SK-N-SH (cell line): ENCODE results near the gene RASSF8. TPM values are rescaled to one million over a fixed set of nuclear protein-coding genes. Genes with fewer than 3 reads are reported as not detected.

ENCODE experiments used
- CTCF ChIA-PET: fragments of 300-600, 350-600 bp; formaldehyde crosslinking; extraction: SDS; loops from one replicate; lab custom pipeline; 2021; lab: Yijun Ruan, JAX
- POLR2A ChIA-PET: fragments of 350-600 bp; sonication (Branson Sonifier 250); formaldehyde crosslinking; extraction: SDS; loops from one replicate; lab custom pipeline; 2020; ENCODE audit warnings: antibody characterized with exemption, inconsistent platforms; lab: Yijun Ruan, JAX
- DNase-seq: peaks from one replicate; pipeline ENCODE4 v3.0.0; 2012
- H2AFZ ChIP-seq: fragments of 200-600 bp; sonication (generic); 2 replicates; pipeline ENCODE4 v1.8.1; 2016; ENCODE audit warnings: antibody characterized with exemption, mild to moderate bottlenecking, low read depth
- H3F3A ChIP-seq: fragments of 200-600 bp; sonication (generic); replicated peaks from 2 replicates; pipeline ENCODE3; 2016; ENCODE audit warnings: antibody characterized with exemption, mild to moderate bottlenecking; ENCODE audit not compliant: insufficient read depth
- H3K27ac ChIP-seq, 2 experiments: fragments of 200-500 bp in 1 of 2; fragments of 200-600 bp in 1 of 2; sonication (Bioruptor generic) in 1 of 2; sonication (generic), shearing (Covaris generic) in 1 of 2; 2 replicates each; pipeline versions ENCODE4 v1.5.1 to v1.6.1; 2014 to 2016; ENCODE audit warnings: low read depth in 2 of 2, inconsistent platforms in 1 of 2, low read length in 1 of 2, mild to moderate bottlenecking in 1 of 2, mixed read lengths in 1 of 2
- H3K27me3 ChIP-seq: fragments of 200-600 bp; sonication (generic), shearing (Covaris generic); 2 replicates; pipeline ENCODE4 v1.6.1; 2016; ENCODE audit warnings: mixed run types; ENCODE audit not compliant: insufficient read depth
- H3K36me3 ChIP-seq, 2 experiments: fragments of 200-500 bp in 1 of 2; fragments of 200-600 bp in 1 of 2; sonication (Bioruptor generic) in 1 of 2; sonication (generic) in 1 of 2; replicated peaks in 1 of 2; 2 replicates each; pipeline versions ENCODE3 to v1.5.1; 2014 to 2016; ENCODE audit warnings: low read length in 1 of 2, mild to moderate bottlenecking in 1 of 2; ENCODE audit not compliant: insufficient read depth in 2 of 2, control insufficient read depth in 1 of 2
- H3K4me1 ChIP-seq, 2 experiments: fragments of 200-500 bp in 1 of 2; fragments of 200-600 bp in 1 of 2; sonication (Bioruptor generic) in 1 of 2; sonication (generic), shearing (Covaris generic) in 1 of 2; 2 replicates each; pipeline versions ENCODE4 v1.5.1 to v1.6.1; 2014 to 2016; ENCODE audit warnings: low read depth in 1 of 2, low read length in 1 of 2, mixed run types in 1 of 2; ENCODE audit not compliant: insufficient read depth in 2 of 2, control insufficient read depth in 1 of 2
- H3K4me2 ChIP-seq: fragments of 200-600 bp; sonication (generic), shearing (Covaris generic); 2 replicates; pipeline ENCODE4 v1.6.1; 2017; ENCODE audit warnings: mixed run types
- H3K4me3 ChIP-seq, 2 experiments: fragments of 200-500 bp in 1 of 2; fragments of 200-600 bp in 1 of 2; sonication (Bioruptor generic) in 1 of 2; sonication (generic), shearing (Covaris generic) in 1 of 2; 2 replicates each; pipeline versions ENCODE4 v1.5.1 to v1.8.1; 2014 to 2016; ENCODE audit warnings: low read depth in 2 of 2, inconsistent platforms in 1 of 2, low read length in 1 of 2, mild to moderate bottlenecking in 1 of 2, mixed read lengths in 1 of 2, moderate library complexity in 1 of 2
- H3K79me2 ChIP-seq: fragments of 200-600 bp; sonication (generic); 2 replicates; pipeline ENCODE4 v1.8.1; 2017; ENCODE audit warnings: mild to moderate bottlenecking; ENCODE audit not compliant: insufficient read depth
- H3K9ac ChIP-seq: fragments of 200-600 bp; sonication (generic); 2 replicates; pipeline ENCODE4 v1.6.1; 2017; ENCODE audit warnings: mixed run types
- H3K9me2 ChIP-seq: fragments of 200-600 bp; sonication (generic); 2 replicates; pipeline ENCODE4 v1.6.1; 2017; ENCODE audit warnings: mixed run types
- H3K9me3 ChIP-seq: fragments of 200-600 bp; sonication (generic); 2 replicates; pipeline ENCODE4 v1.6.1; 2017; ENCODE audit warnings: mixed run types, mild to moderate bottlenecking, moderate library complexity
- H4K20me1 ChIP-seq: fragments of 200-600 bp; sonication (generic); 2 replicates; pipeline ENCODE4 v1.6.1; 2017; ENCODE audit warnings: mild to moderate bottlenecking, mixed run types; ENCODE audit not compliant: insufficient read depth
- CHD2 ChIP-seq: fragments of 150-350 bp; IDR thresholded peaks from 2 replicates; pipeline ENCODE4 v1.6.1; 2018; ENCODE audit warnings: low read length; ENCODE audit not compliant: partially characterized antibody
- CTCF ChIP-seq: fragments of 200-600 bp; sonication (generic); IDR thresholded peaks from 2 replicates; pipeline ENCODE4 v1.6.1; 2017; ENCODE audit warnings: antibody characterized with exemption, mild to moderate bottlenecking, moderate library complexity
- ELF1 ChIP-seq: IDR thresholded peaks from 2 replicates; pipeline ENCODE4 v1.4.0; 2012
- GATA2 ChIP-seq: sonication (generic); formaldehyde crosslinking; IDR thresholded peaks from 2 replicates; pipeline ENCODE4 v1.5.0; 2020; ENCODE audit warnings: mild to moderate bottlenecking, missing genetic modification reagents
- JUND ChIP-seq: IDR thresholded peaks from 2 replicates; pipeline ENCODE4 v1.4.0; 2012
- MXI1 ChIP-seq: IDR thresholded peaks from 2 replicates; pipeline ENCODE4 v1.6.1; 2012; ENCODE audit warnings: mild to moderate bottlenecking, low read depth, low read length, improper control_type of control experiment
- POLR2AphosphoS5 ChIP-seq: IDR thresholded peaks from 2 replicates; pipeline ENCODE4 v1.6.1; 2012; ENCODE audit warnings: low read depth, low read length
- RCOR1 ChIP-seq: fragments of 150-350 bp; IDR thresholded peaks from 2 replicates; pipeline ENCODE4 v1.6.1; 2017; ENCODE audit warnings: antibody characterized with exemption, low read length
- RFX5 ChIP-seq: IDR thresholded peaks from 2 replicates; pipeline ENCODE4 v1.6.1; 2012; ENCODE audit warnings: mild to moderate bottlenecking, improper control_type of control experiment, low read length
- SIN3A ChIP-seq: IDR thresholded peaks from 2 replicates; pipeline ENCODE4 v1.6.1; 2012; ENCODE audit warnings: low read depth, mild to moderate bottlenecking, low read length, moderate library complexity, borderline replicate concordance
- SMC3 ChIP-seq: IDR thresholded peaks from 2 replicates; pipeline ENCODE4 v1.6.1; 2012; ENCODE audit warnings: low read depth, low read length, improper control_type of control experiment
- TAF1 ChIP-seq: IDR thresholded peaks from 2 replicates; pipeline ENCODE4 v1.6.1; 2012; ENCODE audit warnings: low read depth, mild to moderate bottlenecking, low read length, moderate library complexity, borderline replicate concordance
- TCF12 ChIP-seq: IDR thresholded peaks from 2 replicates; pipeline ENCODE4 v1.4.0; 2012
- TEAD4 ChIP-seq: IDR thresholded peaks from 2 replicates; pipeline ENCODE4 v1.4.0; 2012; ENCODE audit warnings: mild to moderate bottlenecking, borderline replicate concordance; ENCODE audit not compliant: insufficient read depth
- USF1 ChIP-seq: IDR thresholded peaks from 2 replicates; pipeline ENCODE4 v1.4.0; 2012; ENCODE audit warnings: low read depth, borderline replicate concordance
- USF2 ChIP-seq: fragments of 150-350 bp; IDR thresholded peaks from 2 replicates; pipeline ENCODE4 v1.6.1; 2017; ENCODE audit warnings: antibody characterized with exemption, low read length, low read depth, borderline replicate concordance
- YY1 ChIP-seq: IDR thresholded peaks from 2 replicates; pipeline ENCODE4 v1.4.0; 2012; ENCODE audit warnings: low read depth, mild to moderate bottlenecking
- WGBS: methylation state at CpG from one replicate; pipeline ENCODE4 v1.1.6; 2017; ENCODE audit warnings: low lambda C conversion rate; 5-methylcytosine and 5-hydroxymethylcytosine counted together
- polyA plus RNA-seq, 3 experiments: library from polyadenylated mRNA; depleted of rRNA; stranded (reverse); fragments of >200 nt; gene quantifications; 2 replicates each; pipeline ENCODE4 v1.2.3, GENCODE V29; 2012
- TF ChIP-seq, protein P1 (sequence below): IDR thresholded peaks from 2 replicates; pipeline ENCODE4; 2012

RASSF8 gene
- polyA plus RNA-seq, 1 of the 3 experiments (the other 2 are of a cell fraction), result 15.3 TPM

DNA sequence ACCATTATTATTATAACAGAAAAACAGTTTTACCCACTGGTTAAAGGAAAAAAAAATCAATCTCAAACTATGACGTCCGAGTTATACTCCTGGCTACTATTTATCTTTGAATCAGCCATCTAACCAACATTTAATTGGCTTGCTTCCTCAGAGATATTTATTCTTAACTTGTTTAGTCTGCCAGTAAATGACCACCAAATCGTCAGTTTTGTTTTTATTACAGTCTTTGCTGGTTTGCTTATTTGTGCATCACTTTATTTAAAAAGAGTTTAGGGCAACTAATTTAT is 71.2 kb downstream of the RASSF8 start:
- H3K9me2 ChIP-seq, result no peaks in the 10 kb centered on the region
- peak overlapping the region; percentile 34 to 54 for H3K27ac ChIP-seq
- H3K9me3 ChIP-seq, result no peaks in the 10 kb centered on the region
- no peak for TF ChIP-seq SIN3A
- TF ChIP-seq RFX5, result no peak
- no peak for TF ChIP-seq TAF1
- TF ChIP-seq RCOR1, result no peak
- no peak for TF ChIP-seq YY1
- peaks cover 0 to 3% of the 10 kb centered on the region in 2 experiments for H3K36me3 ChIP-seq
- H3K9ac ChIP-seq, result no peak overlapping the region; the same call in 1 of the 2 replicates
- no peak for DNase-seq
- no peak overlapping the region for H3K4me2 ChIP-seq
- H2AFZ ChIP-seq, result no peak overlapping the region
- H3K4me3 ChIP-seq, result no peak overlapping the region
- POLR2A ChIA-PET, result no interaction called here
- H3K4me1 ChIP-seq, result peaks cover 20 to 26% of the 10 kb centered on the region in 2 experiments; a peak in 3 of 4 replicates
- H3K79me2 ChIP-seq, result peaks cover 98% of the 10 kb centered on the region
- H4K20me1 ChIP-seq, result peaks cover 28% of the 10 kb centered on the region
- CTCF ChIA-PET, result interaction anchor here (0.5 to 2.0 kb wide), 15 partner anchors 9 to 590 kb away, joined by 3 to 18 read pairs (median 4); partner anchors contain the start of gene RASSF8
- no peaks in the 10 kb centered on the region for H3K27me3 ChIP-seq
- H3F3A ChIP-seq, result peaks cover 11% of the 10 kb centered on the region
- WGBS, result 60% methylated on average over 3 of the region's 3 CpGs

DNA sequence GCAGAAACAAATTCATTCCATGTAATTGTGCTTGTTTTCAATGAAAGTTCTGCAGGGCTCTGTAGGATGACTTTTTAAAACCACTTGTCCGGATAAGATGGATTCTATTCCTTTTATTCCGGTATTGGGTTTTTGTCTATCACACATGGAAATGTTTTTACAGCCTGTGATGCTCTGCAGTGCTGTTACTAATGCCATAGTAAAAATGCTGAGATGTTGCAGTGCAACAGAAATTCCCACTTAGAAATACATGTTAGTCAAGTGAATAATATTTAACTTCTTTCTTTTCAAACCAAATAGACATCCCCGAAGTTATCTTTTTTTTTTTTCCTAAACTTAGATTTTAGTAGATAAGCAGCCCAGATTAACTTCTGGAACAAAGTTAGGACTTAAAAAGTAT is 71.9 kb downstream of the RASSF8 start:
- H3F3A ChIP-seq, result peaks cover 11% of the 10 kb centered on the region
- H4K20me1 ChIP-seq, result peaks cover 28% of the 10 kb centered on the region
- peak overlapping the region; percentile 34 to 54; a peak in 3 of 4 replicates for H3K27ac ChIP-seq
- TF ChIP-seq CTCF (no peak), POLR2AphosphoS5 (no peak), GATA2 (CRISPR knock-in tag) (no peak), ELF1 (no peak), MXI1 (no peak), TCF12 (no peak), SMC3 (no peak), USF2 (no peak), YY1 (no peak), USF1 (no peak), TEAD4 (no peak), JUND (no peak), CHD2 (no peak)
- TF ChIP-seq, protein P1, sequence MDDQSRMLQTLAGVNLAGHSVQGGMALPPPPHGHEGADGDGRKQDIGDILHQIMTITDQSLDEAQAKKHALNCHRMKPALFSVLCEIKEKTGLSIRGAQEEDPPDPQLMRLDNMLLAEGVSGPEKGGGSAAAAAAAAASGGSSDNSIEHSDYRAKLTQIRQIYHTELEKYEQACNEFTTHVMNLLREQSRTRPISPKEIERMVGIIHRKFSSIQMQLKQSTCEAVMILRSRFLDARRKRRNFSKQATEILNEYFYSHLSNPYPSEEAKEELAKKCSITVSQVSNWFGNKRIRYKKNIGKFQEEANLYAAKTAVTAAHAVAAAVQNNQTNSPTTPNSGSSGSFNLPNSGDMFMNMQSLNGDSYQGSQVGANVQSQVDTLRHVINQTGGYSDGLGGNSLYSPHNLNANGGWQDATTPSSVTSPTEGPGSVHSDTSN, result no peak
- H3K9me3 ChIP-seq, result no peaks in the 10 kb centered on the region
- no peak for DNase-seq
- no peak overlapping the region for H3K4me3 ChIP-seq
- no peaks in the 10 kb centered on the region for H3K9me2 ChIP-seq
- H3K79me2 ChIP-seq, result peaks cover 96% of the 10 kb centered on the region
- CTCF ChIA-PET, result interaction anchor here (1.5 to 1.6 kb wide), 2 partner anchors 42 to 71 kb away, joined by 3 to 7 read pairs; partner anchors contain the start of gene RASSF8
- H3K4me1 ChIP-seq, result peaks cover 20 to 30% of the 10 kb centered on the region in 2 experiments; a peak in 3 of 4 replicates
- H3K4me2 ChIP-seq, result no peak overlapping the region
- POLR2A ChIA-PET, result no interaction called here
- H2AFZ ChIP-seq, result no peak overlapping the region
- no peaks in the 10 kb centered on the region for H3K36me3 ChIP-seq
- no peak overlapping the region for H3K9ac ChIP-seq
- WGBS, result 56% methylated on average over 3 of the region's 3 CpGs
- H3K27me3 ChIP-seq, result no peaks in the 10 kb centered on the region
